PFSK-1 (cell line): ENCODE results near the gene NDUFB6.

ENCODE experiments used
- POLR2AphosphoS5 ChIP-seq: IDR thresholded peaks from 2 replicates; pipeline ENCODE4 v1.6.1; 2012; ENCODE audit warnings: low read depth, mild to moderate bottlenecking, control low read depth, low read length, moderate library complexity
- SIN3A ChIP-seq: IDR thresholded peaks from 2 replicates; pipeline ENCODE4 v1.6.1; 2012; ENCODE audit warnings: mild to moderate bottlenecking, low read length, moderate library complexity, borderline replicate concordance; ENCODE audit not compliant: insufficient read depth
- TAF1 ChIP-seq: IDR thresholded peaks from 2 replicates; pipeline ENCODE4 v1.6.1; 2012; ENCODE audit warnings: low read length, control low read depth, borderline replicate concordance; ENCODE audit not compliant: insufficient read depth
- TF ChIP-seq, protein P1 (sequence below), 2 experiments: IDR thresholded peaks; 2 replicates each; pipeline versions ENCODE4 v1.6.1 to v1.8.0; 2011 to 2012; ENCODE audit warnings: low read depth in 2 of 2, low read length in 2 of 2, control low read depth in 1 of 2, inconsistent platforms in 1 of 2, mild to moderate bottlenecking in 1 of 2, moderate library complexity in 1 of 2; ENCODE audit not compliant: insufficient read depth in 1 of 2

GRCh38 chr9:32516241-32516640 lies 56.7 kb downstream of the NDUFB6 start:
- TF ChIP-seq TAF1 = no peak
- no peak for TF ChIP-seq SIN3A
- TF ChIP-seq, protein P1, sequence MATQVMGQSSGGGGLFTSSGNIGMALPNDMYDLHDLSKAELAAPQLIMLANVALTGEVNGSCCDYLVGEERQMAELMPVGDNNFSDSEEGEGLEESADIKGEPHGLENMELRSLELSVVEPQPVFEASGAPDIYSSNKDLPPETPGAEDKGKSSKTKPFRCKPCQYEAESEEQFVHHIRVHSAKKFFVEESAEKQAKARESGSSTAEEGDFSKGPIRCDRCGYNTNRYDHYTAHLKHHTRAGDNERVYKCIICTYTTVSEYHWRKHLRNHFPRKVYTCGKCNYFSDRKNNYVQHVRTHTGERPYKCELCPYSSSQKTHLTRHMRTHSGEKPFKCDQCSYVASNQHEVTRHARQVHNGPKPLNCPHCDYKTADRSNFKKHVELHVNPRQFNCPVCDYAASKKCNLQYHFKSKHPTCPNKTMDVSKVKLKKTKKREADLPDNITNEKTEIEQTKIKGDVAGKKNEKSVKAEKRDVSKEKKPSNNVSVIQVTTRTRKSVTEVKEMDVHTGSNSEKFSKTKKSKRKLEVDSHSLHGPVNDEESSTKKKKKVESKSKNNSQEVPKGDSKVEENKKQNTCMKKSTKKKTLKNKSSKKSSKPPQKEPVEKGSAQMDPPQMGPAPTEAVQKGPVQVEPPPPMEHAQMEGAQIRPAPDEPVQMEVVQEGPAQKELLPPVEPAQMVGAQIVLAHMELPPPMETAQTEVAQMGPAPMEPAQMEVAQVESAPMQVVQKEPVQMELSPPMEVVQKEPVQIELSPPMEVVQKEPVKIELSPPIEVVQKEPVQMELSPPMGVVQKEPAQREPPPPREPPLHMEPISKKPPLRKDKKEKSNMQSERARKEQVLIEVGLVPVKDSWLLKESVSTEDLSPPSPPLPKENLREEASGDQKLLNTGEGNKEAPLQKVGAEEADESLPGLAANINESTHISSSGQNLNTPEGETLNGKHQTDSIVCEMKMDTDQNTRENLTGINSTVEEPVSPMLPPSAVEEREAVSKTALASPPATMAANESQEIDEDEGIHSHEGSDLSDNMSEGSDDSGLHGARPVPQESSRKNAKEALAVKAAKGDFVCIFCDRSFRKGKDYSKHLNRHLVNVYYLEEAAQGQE (IDR thresholded peaks at IDR 0.05; ENCODE audit: insufficient read depth in 1 of 2, low read depth in 2 of 2, low read length in 2 of 2) = no peak
- no peak for TF ChIP-seq POLR2AphosphoS5
